GM12878 (cell line): ENCODE data around the gene PARP15. TPM values are rescaled to one million over a fixed set of nuclear protein-coding genes. Genes with fewer than 3 reads are reported as not detected.

Source experiments
- ATAC-seq: fragments of 200-7000 bp; cut with Tn5 transposase; 3 replicates; pipeline ENCODE4 v1.9.1; 2020; ENCODE audit warnings: mild to moderate bottlenecking, moderate library complexity
- BruUV-seq: library from RNA; stranded (reverse); fragments of 400-500 nt; replicated peaks from 2 replicates; lab custom pipeline; 2021; lab: Mats Ljungman, UMichigan
- CTCF ChIA-PET: fragments of 300-600 bp; sonication (Branson Sonifier 250); formaldehyde crosslinking; extraction: SDS; loops from one replicate; lab custom pipeline; 2021; ENCODE audit warnings: inconsistent platforms; lab: Yijun Ruan, JAX
- POLR2A ChIA-PET: fragments of 350-600 bp; formaldehyde crosslinking; extraction: SDS; loops from one replicate; lab custom pipeline; 2021; ENCODE audit warnings: inconsistent platforms; lab: Charles Lee
- RAD21 ChIA-PET: fragments of 300-600 bp; sonication (Branson Sonifier 250); formaldehyde crosslinking; loops from one replicate; lab custom pipeline; 2023; ENCODE audit warnings: antibody characterized with exemption; ENCODE audit not compliant: unreplicated experiment; lab: Charles Lee
- SMC1A ChIA-PET: fragments of 300-600 bp; sonication (Branson Sonifier 250); formaldehyde crosslinking; loops from one replicate; lab custom pipeline; 2023; ENCODE audit not compliant: unreplicated experiment, uncharacterized antibody; lab: Charles Lee
- DNase-seq: peaks from one replicate; pipeline ENCODE4 v3.0.0-alpha.2; 2011; ENCODE audit warnings: low read depth, low spot score
- FAIRE-seq: peaks from 3 replicates; lab custom pipeline; 2011; peaks lifted over from hg19 to GRCh38; lab: Jason Lieb, UNC
- H2AFZ ChIP-seq: 2 replicates; pipeline ENCODE4 v1.6.0; 2011; ENCODE audit warnings: low read depth, low read length, control low read depth; ENCODE audit not compliant: control insufficient read depth
- H3K27ac ChIP-seq: 2 replicates; pipeline ENCODE4 v1.5.1; 2011; ENCODE audit warnings: control low read depth; ENCODE audit not compliant: control insufficient read depth, insufficient read depth
- H3K27me3 ChIP-seq, 2 experiments: replicated peaks in 1 of 2; 2 replicates each; pipeline versions ENCODE4 v1.6.0 to v1.6.1; 2011; ENCODE audit warnings: low read length in 1 of 2; ENCODE audit not compliant: control insufficient read depth in 2 of 2, insufficient read depth in 2 of 2
- H3K36me3 ChIP-seq, 2 experiments: 2 replicates each; pipeline ENCODE4 v1.5.1; 2011; ENCODE audit warnings: low read length in 1 of 2; ENCODE audit not compliant: control insufficient read depth in 2 of 2, insufficient read depth in 2 of 2
- H3K4me1 ChIP-seq: 2 replicates; pipeline ENCODE4 v1.6.1; 2011; ENCODE audit warnings: mild to moderate bottlenecking, low read length, moderate library complexity, mixed read lengths; ENCODE audit not compliant: control insufficient read depth, insufficient read depth
- H3K4me2 ChIP-seq: 2 replicates; pipeline ENCODE4 v1.6.0; 2011; ENCODE audit warnings: control low read depth; ENCODE audit not compliant: control insufficient read depth, insufficient read depth
- H3K4me3 ChIP-seq: fragments of 200-600 bp; sonication (generic); 2 replicates; pipeline ENCODE4 v1.5.1; 2016
- H3K79me2 ChIP-seq: 2 replicates; pipeline ENCODE4 v1.6.0; 2011; ENCODE audit warnings: low read length; ENCODE audit not compliant: control insufficient read depth, insufficient read depth
- H3K9ac ChIP-seq: 2 replicates; pipeline ENCODE4 v1.8.0; 2011; ENCODE audit warnings: low read length, control low read depth, mixed read lengths; ENCODE audit not compliant: control insufficient read depth, insufficient read depth
- H3K9me3 ChIP-seq: replicated peaks from 3 replicates; pipeline ENCODE4 v1.5.1; 2011; ENCODE audit warnings: mild to moderate bottlenecking, low read length; ENCODE audit not compliant: control insufficient read depth, insufficient read depth
- H4K20me1 ChIP-seq: 2 replicates; pipeline ENCODE4 v1.6.0; 2011; ENCODE audit not compliant: control insufficient read depth, insufficient read depth
- EP300 ChIP-seq, 2 experiments: fragments of 150-350 bp in 1 of 2; IDR thresholded peaks; 2 replicates each; pipeline ENCODE4 v1.6.1; 2011 to 2012; ENCODE audit warnings: low read depth in 2 of 2, low read length in 2 of 2, borderline replicate concordance in 1 of 2, improper control_type of control experiment in 1 of 2, inconsistent platforms in 1 of 2; ENCODE audit not compliant: control insufficient read depth in 1 of 2
- HDGF ChIP-seq: fragments of 450-650 bp; IDR thresholded peaks from 2 replicates; pipeline ENCODE4 v1.6.1; 2016; ENCODE audit warnings: antibody characterized with exemption
- IKZF1 ChIP-seq: fragments of 450-650 bp; conservative IDR thresholded peaks from 2 replicates; pipeline ENCODE4 v1.6.1; 2017; ENCODE audit warnings: antibody characterized with exemption, mild to moderate bottlenecking
- IRF4 ChIP-seq: IDR thresholded peaks from 2 replicates; pipeline ENCODE4 v1.6.1; 2011; ENCODE audit warnings: low read depth, low read length
- LARP7 ChIP-seq: fragments of 450-650 bp; IDR thresholded peaks from 2 replicates; pipeline ENCODE4 v1.6.1; 2017; ENCODE audit warnings: mild to moderate bottlenecking
- MEF2B ChIP-seq: fragments of 450-650 bp; IDR thresholded peaks from 2 replicates; pipeline ENCODE4 v1.6.1; 2018; ENCODE audit warnings: mild to moderate bottlenecking, moderate library complexity; ENCODE audit not compliant: partially characterized antibody, poor library complexity, severe bottlenecking
- MTA2 ChIP-seq: fragments of 450-650 bp; IDR thresholded peaks from 2 replicates; pipeline ENCODE4 v1.6.1; 2016; ENCODE audit warnings: low read depth, mild to moderate bottlenecking, moderate library complexity
- MTA3 ChIP-seq: IDR thresholded peaks from 2 replicates; pipeline ENCODE4 v1.6.1; 2012; ENCODE audit warnings: low read length, inconsistent platforms, borderline replicate concordance
- PAX8 ChIP-seq: fragments of 450-650 bp; IDR thresholded peaks from 2 replicates; pipeline ENCODE4 v1.6.1; 2017; ENCODE audit warnings: mild to moderate bottlenecking, moderate library complexity
- RB1 ChIP-seq: fragments of 450-650 bp; formaldehyde crosslinking; IDR thresholded peaks from 2 replicates; pipeline ENCODE4 v1.6.1; 2017; ENCODE audit warnings: mild to moderate bottlenecking, borderline replicate concordance
- TAF1 ChIP-seq: IDR thresholded peaks from 2 replicates; pipeline ENCODE4 v1.6.1; 2011; ENCODE audit warnings: mild to moderate bottlenecking, low read depth, low read length, borderline replicate concordance
- ZNF274 ChIP-seq: IDR thresholded peaks from one replicate; pipeline ENCODE4 v1.8.0; 2011; ENCODE audit not compliant: insufficient read length, insufficient read depth
- WGBS: methylation state at CpG from one replicate; pipeline ENCODE4 v1.1.6; 2016; ENCODE audit warnings: low lambda C conversion rate; ENCODE audit not compliant: insufficient replicate concordance, insufficient coverage; ENCODE audit errors: missing lambda C conversion rate; 5-methylcytosine and 5-hydroxymethylcytosine counted together
- in situ Hi-C: fragments of 300-500 bp; cut with MboI; formaldehyde crosslinking; loops from 9 replicates; pipeline ENCODE4 v1.14.3; 2018; ENCODE audit warnings: mixed read lengths
- intact Hi-C: fragments of 100-400 bp; cut with micrococcal nuclease; formaldehyde crosslinking; loops from one replicate; pipeline ENCODE4 v1.14.2; 2022; ENCODE audit not compliant: unreplicated experiment
- polyA plus RNA-seq, 11 experiments: library from polyadenylated mRNA; depleted of rRNA in 4 of 11; unstranded in 6 of 11; stranded (reverse) in 5 of 11; fragments of >200 nt; fragmentation: Nextera tagmentation in 4 of 11; fragmentation: Illumina TruSeq in 1 of 11; extraction: Ambion mirVana in 4 of 11; extraction: Trizol in 1 of 11; gene quantifications; 1 replicate in 1 of 11; 2 replicates in 10 of 11; pipeline versions ENCODE4 v1.2.1 to v1.2.3, GENCODE V29; 2011 to 2016; ENCODE audit warnings: inconsistent platforms in 2 of 11, missing spikeins in 2 of 11, low read depth in 1 of 11
- total RNA-seq, 4 experiments: library from RNA; depleted of rRNA in 3 of 4; stranded (reverse); fragments of >200 nt in 3 of 4; fragmentation: Illumina TruSeq in 1 of 4; extraction: Trizol in 1 of 4; gene quantifications; 2 replicates each; pipeline versions ENCODE4 v1.2.1 to v1.2.3, GENCODE V29; 2013 to 2021
- TF ChIP-seq, protein P1 (sequence below): fragments of 450-650 bp; formaldehyde crosslinking; IDR thresholded peaks from 2 replicates; pipeline ENCODE4 v1.5.0; 2022; ENCODE audit warnings: mild to moderate bottlenecking, missing genetic modification characterization
- TF ChIP-seq, protein P2 (sequence below): fragments of 150-350 bp; IDR thresholded peaks from 2 replicates; pipeline ENCODE4 v1.6.1; 2014; ENCODE audit warnings: mild to moderate bottlenecking, low read depth, low read length

PARP15 gene
- total and polyA plus RNA-seq, 10 of the 15 experiments (the other 5 are each of a cell fraction or from before 2014, with no cell fraction given) = 9.0 to 234 (median 36.3) TPM

DNA sequence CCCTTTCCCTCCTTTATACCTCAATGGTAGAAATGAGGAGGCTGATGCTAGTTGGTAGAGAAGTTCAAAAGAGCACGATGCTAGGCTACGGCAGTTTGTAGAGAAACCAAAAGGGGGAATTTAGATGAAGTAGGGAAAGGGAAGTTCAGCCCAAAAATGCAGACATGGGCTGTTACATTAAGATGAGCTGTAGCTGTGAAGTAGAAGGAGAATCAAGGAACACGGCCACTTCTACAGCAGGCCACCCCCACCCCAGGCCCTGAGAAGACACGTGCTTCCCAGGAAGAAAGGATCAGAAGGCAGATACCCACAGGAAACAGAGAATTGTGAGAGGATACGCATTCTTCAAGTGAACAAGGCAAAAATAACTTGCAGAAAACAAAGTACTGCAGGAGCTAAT is 101.1 kb downstream of the PARP15 start (continued):
- no peak for TF ChIP-seq PAX8
- peak; percentile 73; the same call in 1 of the 2 replicates for TF ChIP-seq HDGF
- TF ChIP-seq IRF4 = no peak
- TF ChIP-seq, protein P1, sequence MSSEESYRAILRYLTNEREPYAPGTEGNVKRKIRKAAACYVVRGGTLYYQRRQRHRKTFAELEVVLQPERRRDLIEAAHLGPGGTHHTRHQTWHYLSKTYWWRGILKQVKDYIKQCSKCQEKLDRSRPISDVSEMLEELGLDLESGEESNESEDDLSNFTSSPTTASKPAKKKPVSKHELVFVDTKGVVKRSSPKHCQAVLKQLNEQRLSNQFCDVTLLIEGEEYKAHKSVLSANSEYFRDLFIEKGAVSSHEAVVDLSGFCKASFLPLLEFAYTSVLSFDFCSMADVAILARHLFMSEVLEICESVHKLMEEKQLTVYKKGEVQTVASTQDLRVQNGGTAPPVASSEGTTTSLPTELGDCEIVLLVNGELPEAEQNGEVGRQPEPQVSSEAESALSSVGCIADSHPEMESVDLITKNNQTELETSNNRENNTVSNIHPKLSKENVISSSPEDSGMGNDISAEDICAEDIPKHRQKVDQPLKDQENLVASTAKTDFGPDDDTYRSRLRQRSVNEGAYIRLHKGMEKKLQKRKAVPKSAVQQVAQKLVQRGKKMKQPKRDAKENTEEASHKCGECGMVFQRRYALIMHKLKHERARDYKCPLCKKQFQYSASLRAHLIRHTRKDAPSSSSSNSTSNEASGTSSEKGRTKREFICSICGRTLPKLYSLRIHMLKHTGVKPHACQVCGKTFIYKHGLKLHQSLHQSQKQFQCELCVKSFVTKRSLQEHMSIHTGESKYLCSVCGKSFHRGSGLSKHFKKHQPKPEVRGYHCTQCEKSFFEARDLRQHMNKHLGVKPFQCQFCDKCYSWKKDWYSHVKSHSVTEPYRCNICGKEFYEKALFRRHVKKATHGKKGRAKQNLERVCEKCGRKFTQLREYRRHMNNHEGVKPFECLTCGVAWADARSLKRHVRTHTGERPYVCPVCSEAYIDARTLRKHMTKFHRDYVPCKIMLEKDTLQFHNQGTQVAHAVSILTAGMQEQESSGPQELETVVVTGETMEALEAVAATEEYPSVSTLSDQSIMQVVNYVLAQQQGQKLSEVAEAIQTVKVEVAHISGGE (CRISPR knock-in tag) = no peak
- no peak for TF ChIP-seq LARP7
- no peak for TF ChIP-seq ZNF274

DNA sequence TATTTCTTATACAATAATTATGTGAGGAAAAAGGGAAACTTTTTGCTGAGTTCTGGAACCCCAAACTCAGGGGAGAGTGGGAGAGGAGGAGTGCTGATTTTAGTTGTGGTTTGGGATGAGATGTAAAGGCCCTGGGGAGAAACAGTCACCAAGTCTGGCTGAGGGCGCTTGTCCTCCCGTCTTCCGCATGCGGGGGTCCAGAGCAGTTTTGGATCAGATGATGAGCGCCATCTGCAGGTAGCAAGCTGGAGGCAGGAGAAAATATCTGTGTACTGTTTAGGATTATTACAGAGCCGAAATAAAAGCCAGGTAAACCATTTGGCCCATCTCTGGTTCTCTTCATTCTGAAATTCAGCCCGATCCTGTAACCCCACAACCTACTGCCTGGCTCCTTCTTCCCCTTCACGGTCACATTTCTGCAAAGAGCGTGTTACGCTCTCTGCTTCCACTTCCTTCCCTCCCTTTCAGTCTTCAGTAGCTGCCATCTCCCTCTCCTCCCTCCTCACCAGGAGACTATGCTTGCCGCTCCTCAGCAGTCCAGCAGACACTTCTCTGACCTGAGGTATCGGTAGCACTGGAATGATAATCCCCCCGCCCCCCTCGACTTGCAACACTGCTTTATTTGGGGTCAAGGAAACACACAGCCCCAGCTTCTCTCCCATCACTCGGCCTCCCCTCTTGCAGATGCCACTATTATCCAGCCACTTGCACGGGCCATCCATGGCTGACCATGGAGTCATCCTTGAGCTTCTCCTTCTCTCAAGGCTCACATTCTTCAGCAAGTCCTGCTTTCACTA is 101.8 kb downstream of the PARP15 start:
- Histone ChIP-seq H4K20me1 (no peaks in the 10 kb centered on the region; the same call in 1 of the 2 replicates), H3K27ac (peak overlapping the region; percentile 97), H3K9me3 (peaks cover 3% of the 10 kb centered on the region), H3K4me2 (peak overlapping the region; percentile 94), H3K9ac (peak overlapping the region; percentile 95), H3K79me2 (peaks cover 46% of the 10 kb centered on the region), H2AFZ (peak overlapping the region; percentile 96), H3K4me3 (peak overlapping the region; percentile 97), H3K36me3 (no peaks in the 10 kb centered on the region), H3K4me1 (peaks cover 16% of the 10 kb centered on the region), H3K27me3 (no peaks in the 10 kb centered on the region)
- POLR2A ChIA-PET = interaction anchor here (0.9 to 6.5 kb wide), 18 partner anchors 10 to 295 kb away, joined by 3 to 67 read pairs (median 8); partner anchors contain the start of genes DTX3L, FAM162A, PARP15 and PARP9
- BruUV-seq = no TSS peak
- peak; percentile 73 for FAIRE-seq
- in situ Hi-C loops (loop anchor here (5.0 kb wide), 2 partner anchors 122 to 1132 kb away; partner anchors contain the start of gene POLQ), intact Hi-C loops (loop anchor here (1.0 to 5.0 kb wide), 7 partner anchors 62 to 1132 kb away; partner anchors contain the start of genes DTX3L and PARP9)
- SMC1A ChIA-PET = interaction anchor here (0.6 to 11.3 kb wide), 52 partner anchors 10 to 451 kb away, joined by 3 to 250 read pairs (median 6); partner anchors contain the start of genes DTX3L, FAM162A, KPNA1 and PARP15
- CTCF ChIA-PET = interaction anchor here (0.7 to 6.4 kb wide), 56 partner anchors 9 to 579 kb away, joined by 3 to 192 read pairs (median 6); partner anchors contain the start of genes DTX3L, FAM162A, HSPBAP1 and MIX23
- RAD21 ChIA-PET = interaction anchor here (0.7 to 8.2 kb wide), 45 partner anchors 10 to 1133 kb away, joined by 3 to 236 read pairs (median 6); partner anchors contain the start of genes DTX3L, FAM162A, KPNA1 and PARP15
- peak; percentile 70 for ATAC-seq
- no peak for DNase-seq
- 0% methylated on average over 16 of the region's 16 CpGs for WGBS
- TF ChIP-seq, protein P2, sequence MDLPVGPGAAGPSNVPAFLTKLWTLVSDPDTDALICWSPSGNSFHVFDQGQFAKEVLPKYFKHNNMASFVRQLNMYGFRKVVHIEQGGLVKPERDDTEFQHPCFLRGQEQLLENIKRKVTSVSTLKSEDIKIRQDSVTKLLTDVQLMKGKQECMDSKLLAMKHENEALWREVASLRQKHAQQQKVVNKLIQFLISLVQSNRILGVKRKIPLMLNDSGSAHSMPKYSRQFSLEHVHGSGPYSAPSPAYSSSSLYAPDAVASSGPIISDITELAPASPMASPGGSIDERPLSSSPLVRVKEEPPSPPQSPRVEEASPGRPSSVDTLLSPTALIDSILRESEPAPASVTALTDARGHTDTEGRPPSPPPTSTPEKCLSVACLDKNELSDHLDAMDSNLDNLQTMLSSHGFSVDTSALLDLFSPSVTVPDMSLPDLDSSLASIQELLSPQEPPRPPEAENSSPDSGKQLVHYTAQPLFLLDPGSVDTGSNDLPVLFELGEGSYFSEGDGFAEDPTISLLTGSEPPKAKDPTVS = no peak
- TF ChIP-seq MTA2 = 0 out of 2 replicates have a peak, but pooled peaks have one; percentile 5
- peak; percentile 45 for TF ChIP-seq IKZF1
- no peak; the same call in 1 of the 2 replicates for TF ChIP-seq MTA3
- 0 out of 2 replicates have a peak, but pooled peaks have one; percentile 28 for TF ChIP-seq TAF1
- peak; percentile 17; the same call in 1 of the 2 replicates for TF ChIP-seq RB1
- no peak for TF ChIP-seq PAX8
- peak in 1 of 2 experiments; percentile 6; a peak in 1 of 4 replicates for TF ChIP-seq EP300 (IDR thresholded peaks at IDR 0.05; ENCODE audit: borderline replicate concordance in 1 of 2, control insufficient read depth in 1 of 2, low read depth in 2 of 2, low read length in 2 of 2)
- TF ChIP-seq MEF2B = peak; percentile 60
